Measurements from ENCODE around the gene CD55. TPM values are rescaled to one million over a fixed set of nuclear protein-coding genes. Genes with fewer than 3 reads are reported as not detected.

The CD55 gene
- total and polyA plus RNA-seq, 5 donors from 2014 or later: 45.4 to 120 (median 55.5) TPM

GRCh38 chr1:207336559-207337467, 15.3 kb downstream of the CD55 start:
- ATAC-seq (ENCODE audit: low read depth in 2 of 2): peak; percentile 30 to 49
- Mint-ChIP-seq H3K4me1 (peaks cover 45 to 51% (median 49%) of the 10 kb centered on the region in 4 donors), H3K27me3 (no peaks in the 10 kb centered on the region), H3K9me3 (peaks cover 3 to 16% (median 8%) of the 10 kb centered on the region in 7 donors), H3K36me3 (peaks cover 62% of the 10 kb centered on the region), H3K27ac (peak overlapping the region; percentile 75 to 86 (median 82)), H3K4me3 (peak overlapping the region in 3 of 4 donors; percentile 23 to 69 (median 36))
- peaks cover 14 to 17% of the 10 kb centered on the region in 2 experiments for H3K9me3 ChIP-seq (ENCODE audit: control insufficient read depth in 2 of 2, low read length in 2 of 2)
- peak overlapping the region; percentile 47 for H3K27ac ChIP-seq (ENCODE audit: insufficient read depth, low read length, poor library complexity, severe bottlenecking)
- peak in 1 of 3 donors; percentile 74 for DNase-seq
- H3K4me1 ChIP-seq (ENCODE audit: control insufficient read depth, insufficient read depth, low read length, poor library complexity, severe bottlenecking): peaks cover 23% of the 10 kb centered on the region
- peak overlapping the region; percentile 54 for H3K4me3 ChIP-seq (ENCODE audit: low read depth, low read length)
- H3K36me3 ChIP-seq (ENCODE audit: control insufficient read depth, insufficient read depth, low read length): peaks cover 58% of the 10 kb centered on the region
- H3K27me3 ChIP-seq (ENCODE audit: control insufficient read depth, insufficient read depth, low read length): no peaks in the 10 kb centered on the region

- H3K36me3 Mint-ChIP-seq: peaks cover 74% of the 10 kb centered on the region
- H3K27ac Mint-ChIP-seq: no peak overlapping the region
- Histone ChIP-seq H3K4me3 (ENCODE audit: low read depth, low read length) (peak overlapping the region; percentile 2), H3K27ac (ENCODE audit: insufficient read depth, low read length, poor library complexity, severe bottlenecking) (no peak overlapping the region), H3K9me3 (ENCODE audit: control insufficient read depth in 2 of 2, low read length in 2 of 2) (no peaks in the 10 kb centered on the region), H3K36me3 (ENCODE audit: control insufficient read depth, insufficient read depth, low read length) (peaks cover 49% of the 10 kb centered on the region), H3K4me1 (ENCODE audit: control insufficient read depth, insufficient read depth, low read length, poor library complexity, severe bottlenecking) (no peaks in the 10 kb centered on the region), H3K27me3 (ENCODE audit: control insufficient read depth, insufficient read depth, low read length) (no peaks in the 10 kb centered on the region)
- ATAC-seq (ENCODE audit: low read depth in 2 of 2) (no peak), DNase-seq (no peak)
- H3K27me3 Mint-ChIP-seq: no peaks in the 10 kb centered on the region
- H3K4me3 Mint-ChIP-seq: peak overlapping the region in 2 of 4 donors; percentile 2 to 15
- peaks cover 0 to 4% (median 0%) of the 10 kb centered on the region in 7 donors for H3K9me3 Mint-ChIP-seq
- H3K4me1 Mint-ChIP-seq: peaks cover 31 to 59% (median 51%) of the 10 kb centered on the region in 4 donors
Measured at GRCh38 chr1:207342332-207342731, 20.9 kb downstream of the CD55 start.

- H3K4me3 Mint-ChIP-seq: peak overlapping the region in 1 of 4 donors; percentile 17
- H3K9me3 Mint-ChIP-seq: peaks cover 0 to 4% (median 0%) of the 10 kb centered on the region in 7 donors
- Histone ChIP-seq H3K4me3 (ENCODE audit: low read depth, low read length) (no peak overlapping the region), H3K9me3 (ENCODE audit: control insufficient read depth in 2 of 2, low read length in 2 of 2) (no peaks in the 10 kb centered on the region), H3K27ac (ENCODE audit: insufficient read depth, low read length, poor library complexity, severe bottlenecking) (no peak overlapping the region), H3K4me1 (ENCODE audit: control insufficient read depth, insufficient read depth, low read length, poor library complexity, severe bottlenecking) (no peaks in the 10 kb centered on the region), H3K36me3 (ENCODE audit: control insufficient read depth, insufficient read depth, low read length) (peaks cover 57% of the 10 kb centered on the region), H3K27me3 (ENCODE audit: control insufficient read depth, insufficient read depth, low read length) (no peaks in the 10 kb centered on the region)
- ATAC-seq (ENCODE audit: low read depth in 2 of 2) (no peak), DNase-seq (no peak)
- no peaks in the 10 kb centered on the region for H3K27me3 Mint-ChIP-seq
- peak overlapping the region in 1 of 3 donors; percentile 78 for H3K27ac Mint-ChIP-seq
- peaks cover 82% of the 10 kb centered on the region for H3K36me3 Mint-ChIP-seq
- H3K4me1 Mint-ChIP-seq: peaks cover 27 to 58% (median 55%) of the 10 kb centered on the region in 4 donors
Measured at GRCh38 chr1:207343675-207344074, 22.2 kb downstream of the CD55 start.

GRCh38 chr1:207344221-207344620, 22.7 kb downstream of the CD55 start:
- Mint-ChIP-seq H3K9me3 (peaks cover 0 to 4% (median 0%) of the 10 kb centered on the region in 7 donors), H3K4me3 (peak overlapping the region in 1 of 4 donors; percentile 17), H3K36me3 (peaks cover 84% of the 10 kb centered on the region), H3K27ac (peak overlapping the region; percentile 6 to 78 (median 7)), H3K27me3 (no peaks in the 10 kb centered on the region), H3K4me1 (peaks cover 27 to 58% (median 56%) of the 10 kb centered on the region in 4 donors)
- Histone ChIP-seq H3K4me1 (ENCODE audit: control insufficient read depth, insufficient read depth, low read length, poor library complexity, severe bottlenecking) (no peaks in the 10 kb centered on the region), H3K4me3 (ENCODE audit: low read depth, low read length) (no peak overlapping the region), H3K27me3 (ENCODE audit: control insufficient read depth, insufficient read depth, low read length) (no peaks in the 10 kb centered on the region), H3K36me3 (ENCODE audit: control insufficient read depth, insufficient read depth, low read length) (peaks cover 58% of the 10 kb centered on the region), H3K27ac (ENCODE audit: insufficient read depth, low read length, poor library complexity, severe bottlenecking) (no peak overlapping the region), H3K9me3 (ENCODE audit: control insufficient read depth in 2 of 2, low read length in 2 of 2) (no peaks in the 10 kb centered on the region)
- DNase-seq (no peak), ATAC-seq (ENCODE audit: low read depth in 2 of 2) (no peak)

GRCh38 chr1:207345644-207346477, 24.4 kb downstream of the CD55 start:
- Histone ChIP-seq H3K36me3 (ENCODE audit: control insufficient read depth, insufficient read depth, low read length) (peaks cover 56% of the 10 kb centered on the region), H3K4me1 (ENCODE audit: control insufficient read depth, insufficient read depth, low read length, poor library complexity, severe bottlenecking) (no peaks in the 10 kb centered on the region), H3K27me3 (ENCODE audit: control insufficient read depth, insufficient read depth, low read length) (no peaks in the 10 kb centered on the region), H3K27ac (ENCODE audit: insufficient read depth, low read length, poor library complexity, severe bottlenecking) (no peak overlapping the region), H3K9me3 (ENCODE audit: control insufficient read depth in 2 of 2, low read length in 2 of 2) (no peaks in the 10 kb centered on the region), H3K4me3 (ENCODE audit: low read depth, low read length) (no peak overlapping the region)
- H3K4me3 Mint-ChIP-seq: no peak overlapping the region
- ATAC-seq (ENCODE audit: low read depth in 2 of 2) (no peak), DNase-seq (no peak)
- H3K36me3 Mint-ChIP-seq: peaks cover 86% of the 10 kb centered on the region
- peaks cover 4% of the 10 kb centered on the region for H3K27me3 Mint-ChIP-seq
- H3K9me3 Mint-ChIP-seq: peaks cover 0 to 9% (median 4%) of the 10 kb centered on the region in 7 donors
- H3K27ac Mint-ChIP-seq: peak overlapping the region in 1 of 3 donors; percentile 51
- peaks cover 33 to 74% (median 64%) of the 10 kb centered on the region in 4 donors for H3K4me1 Mint-ChIP-seq

GRCh38 chr1:207346513-207346912, 25.0 kb downstream of the CD55 start:
- ATAC-seq (ENCODE audit: low read depth in 2 of 2): no peak
- Histone ChIP-seq H3K36me3 (ENCODE audit: control insufficient read depth, insufficient read depth, low read length) (peaks cover 51% of the 10 kb centered on the region), H3K4me1 (ENCODE audit: control insufficient read depth, insufficient read depth, low read length, poor library complexity, severe bottlenecking) (no peaks in the 10 kb centered on the region), H3K27me3 (ENCODE audit: control insufficient read depth, insufficient read depth, low read length) (no peaks in the 10 kb centered on the region), H3K27ac (ENCODE audit: insufficient read depth, low read length, poor library complexity, severe bottlenecking) (no peak overlapping the region), H3K4me3 (ENCODE audit: low read depth, low read length) (no peak overlapping the region), H3K9me3 (ENCODE audit: control insufficient read depth in 2 of 2, low read length in 2 of 2) (no peaks in the 10 kb centered on the region)
- Mint-ChIP-seq H3K4me1 (peaks cover 31 to 74% (median 63%) of the 10 kb centered on the region in 4 donors), H3K9me3 (peaks cover 0 to 9% (median 4%) of the 10 kb centered on the region in 7 donors), H3K27ac (no peak overlapping the region), H3K36me3 (peaks cover 84% of the 10 kb centered on the region), H3K4me3 (no peak overlapping the region), H3K27me3 (peaks cover 4% of the 10 kb centered on the region)
- DNase-seq: no peak

GRCh38 chr1:207349979-207350378, 28.5 kb downstream of the CD55 start:
- DNase-seq: no peak
- H3K4me1 ChIP-seq (ENCODE audit: control insufficient read depth, insufficient read depth, low read length, poor library complexity, severe bottlenecking): peaks cover 4% of the 10 kb centered on the region
- no peak overlapping the region for H3K4me3 ChIP-seq (ENCODE audit: low read depth, low read length)
- H3K27ac Mint-ChIP-seq: peak overlapping the region in 1 of 3 donors; percentile 2
- H3K9me3 Mint-ChIP-seq: peaks cover 0 to 9% (median 4%) of the 10 kb centered on the region in 7 donors
- H3K27ac ChIP-seq (ENCODE audit: insufficient read depth, low read length, poor library complexity, severe bottlenecking): no peak overlapping the region
- ATAC-seq (ENCODE audit: low read depth in 2 of 2): no peak
- no peak overlapping the region for H3K4me3 Mint-ChIP-seq
- H3K36me3 Mint-ChIP-seq: peaks cover 73% of the 10 kb centered on the region
- peaks cover 4% of the 10 kb centered on the region for H3K27me3 Mint-ChIP-seq
- no peaks in the 10 kb centered on the region for H3K27me3 ChIP-seq (ENCODE audit: control insufficient read depth, insufficient read depth, low read length)
- peaks cover 30 to 43% (median 38%) of the 10 kb centered on the region in 4 donors for H3K4me1 Mint-ChIP-seq
- H3K9me3 ChIP-seq (ENCODE audit: control insufficient read depth in 2 of 2, low read length in 2 of 2): no peaks in the 10 kb centered on the region
- H3K36me3 ChIP-seq (ENCODE audit: control insufficient read depth, insufficient read depth, low read length): peaks cover 60% of the 10 kb centered on the region
